Right lobe of liver (tissue), 6 donors: ENCODE measurements around the gene SLC2A8. TPM values are rescaled to one million over a fixed set of nuclear protein-coding genes. Genes with fewer than 3 reads are reported as not detected.

Experiments used
- ATAC-seq, 4 donors: fragments of 200-7000 bp; cut with Tn5 transposase; one replicate each; pipeline ENCODE4 v1.9.1; 2020; ENCODE audit warnings: mild to moderate bottlenecking in 4 of 4, moderate library complexity in 4 of 4
- DNase-seq, 3 donors: peaks; one replicate each; pipeline ENCODE4 v3.0.0-alpha.2; 2020
- H3K27ac ChIP-seq, 3 donors: fragments of 200-600 bp; one replicate each; pipeline ENCODE4 v1.8.0; 2022
- H3K27me3 ChIP-seq, 2 donors: fragments of 200-600 bp; one replicate each; pipeline ENCODE4 v1.8.0; 2022
- H3K36me3 ChIP-seq, 4 donors: fragments of 200-600 bp; sonication (generic) in 1 of 4; one replicate each; pipeline versions ENCODE4 v1.5.1 to v1.8.0; 2017 to 2022; ENCODE audit warnings: control low read depth in 1 of 4
- H3K4me1 ChIP-seq, 4 donors: fragments of 200-600 bp; sonication (generic) in 1 of 4; one replicate each; pipeline versions ENCODE4 v1.5.1 to v1.8.0; 2017 to 2022; ENCODE audit warnings: control low read depth in 1 of 4
- H3K4me3 ChIP-seq, 3 donors: fragments of 200-600 bp; one replicate each; pipeline ENCODE4 v1.8.0; 2022
- H3K9me3 ChIP-seq, 4 donors: fragments of 200-600 bp; sonication (generic) in 1 of 4; one replicate each; pipeline versions ENCODE4 v1.5.1 to v1.8.0; 2017 to 2022; ENCODE audit warnings: control low read depth in 1 of 4
- POLR2A ChIP-seq: fragments of 450-650 bp; IDR thresholded peaks from one replicate; pipeline ENCODE4 v1.6.1; 2017; ENCODE audit warnings: antibody characterized with exemption, mild to moderate bottlenecking
- WGBS: methylation state at CpG from one replicate; pipeline ENCODE4 v1.1.6; 2018; ENCODE audit warnings: low coverage, low lambda C conversion rate; ENCODE audit not compliant: insufficient coverage; ENCODE audit errors: missing lambda C conversion rate; 5-methylcytosine and 5-hydroxymethylcytosine counted together
- intact Hi-C, 2 donors: fragments of 100-400 bp; cut with DNase I; formaldehyde crosslinking; loops; one replicate each; pipeline versions ENCODE4 v1.11.2 to v1.14.1; 2022
- total RNA-seq, 6 experiments: library from RNA; depleted of rRNA in 2 of 6; stranded (reverse); fragments of >200 nt in 2 of 6; fragmentation: NEBNext Ultra II Directional in 3 of 6; extraction: Animal tissue kit (Norgen Biotek cat#: 25700) in 3 of 6; gene quantifications; one replicate each; pipeline versions ENCODE4 v1.1.0 to v1.2.4, GENCODE V29; 2016 to 2023
- TF ChIP-seq, protein P1 (sequence below), 4 donors: fragments of 200-600 bp in 3 of 4; fragments of 450-650 bp in 1 of 4; IDR thresholded peaks; one replicate each; pipeline versions ENCODE4 v1.5.1 to v1.8.0; 2016 to 2022; ENCODE audit warnings: antibody characterized with exemption in 4 of 4, mild to moderate bottlenecking in 2 of 4
- donor health status: DM: no; HTN: yes; CAD: no.
- donor health status: DM: no; HTN: no; CAD: no.
- donor health status: DM: no; HTN: no; CAD: no.
- donor health status: DM: no; HTN: yes; CAD: no.
- donor health status: DM: no; HTN: yes; CAD: no.

SLC2A8 gene
- total RNA-seq, 6 experiments from 2014 or later = 16.2 to 25.0 (median 18.8) TPM

- intact Hi-C loops = no loop called here
- no peak overlapping the region for H3K4me3 ChIP-seq
- no peaks in the 10 kb centered on the region for H3K9me3 ChIP-seq
- TF ChIP-seq, protein P1, sequence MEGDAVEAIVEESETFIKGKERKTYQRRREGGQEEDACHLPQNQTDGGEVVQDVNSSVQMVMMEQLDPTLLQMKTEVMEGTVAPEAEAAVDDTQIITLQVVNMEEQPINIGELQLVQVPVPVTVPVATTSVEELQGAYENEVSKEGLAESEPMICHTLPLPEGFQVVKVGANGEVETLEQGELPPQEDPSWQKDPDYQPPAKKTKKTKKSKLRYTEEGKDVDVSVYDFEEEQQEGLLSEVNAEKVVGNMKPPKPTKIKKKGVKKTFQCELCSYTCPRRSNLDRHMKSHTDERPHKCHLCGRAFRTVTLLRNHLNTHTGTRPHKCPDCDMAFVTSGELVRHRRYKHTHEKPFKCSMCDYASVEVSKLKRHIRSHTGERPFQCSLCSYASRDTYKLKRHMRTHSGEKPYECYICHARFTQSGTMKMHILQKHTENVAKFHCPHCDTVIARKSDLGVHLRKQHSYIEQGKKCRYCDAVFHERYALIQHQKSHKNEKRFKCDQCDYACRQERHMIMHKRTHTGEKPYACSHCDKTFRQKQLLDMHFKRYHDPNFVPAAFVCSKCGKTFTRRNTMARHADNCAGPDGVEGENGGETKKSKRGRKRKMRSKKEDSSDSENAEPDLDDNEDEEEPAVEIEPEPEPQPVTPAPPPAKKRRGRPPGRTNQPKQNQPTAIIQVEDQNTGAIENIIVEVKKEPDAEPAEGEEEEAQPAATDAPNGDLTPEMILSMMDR (IDR thresholded peaks at IDR 0.05) = no peak
- no peak for TF ChIP-seq POLR2A
- ATAC-seq = no peak
- DNase-seq = no peak
- 85% methylated on average over 7 of the region's 10 CpGs for WGBS
- H3K36me3 ChIP-seq = no peaks in the 10 kb centered on the region
- no peak overlapping the region for H3K27ac ChIP-seq
- H3K27me3 ChIP-seq = no peaks in the 10 kb centered on the region
- H3K4me1 ChIP-seq = no peaks in the 10 kb centered on the region
These were observed 31.5 kb upstream of the SLC2A8 start for GRCh38 chr9:127365461-127365860.

DNA sequence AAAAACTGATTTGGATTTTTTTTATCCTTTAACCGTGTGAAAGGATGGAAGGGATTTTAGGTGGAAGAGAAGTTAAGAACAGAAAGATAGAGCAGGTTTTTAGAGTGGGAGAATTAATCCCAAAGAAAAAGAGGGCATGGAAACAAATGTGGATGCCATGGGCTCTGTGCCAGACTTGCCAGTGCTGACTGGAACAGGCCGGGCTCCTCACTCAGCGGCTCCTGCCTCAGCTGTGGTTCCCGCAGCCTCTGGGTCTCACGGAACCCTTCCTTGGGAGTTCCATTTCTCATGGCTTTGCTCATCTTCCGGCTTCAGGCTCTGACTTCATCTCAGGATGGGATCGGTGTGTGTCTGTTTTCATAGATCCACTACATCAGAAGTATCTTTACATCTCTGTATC lies 30.4 kb upstream of the SLC2A8 start:
- WGBS = 89% methylated on average over 1 of the region's 7 CpGs
- no peaks in the 10 kb centered on the region for H3K4me1 ChIP-seq
- no peak overlapping the region for H3K27ac ChIP-seq
- no peaks in the 10 kb centered on the region for H3K27me3 ChIP-seq
- TF ChIP-seq, protein P1 (IDR thresholded peaks at IDR 0.05) = no peak
- TF ChIP-seq POLR2A = no peak
- intact Hi-C loops = no loop called here
- DNase-seq (no peak), ATAC-seq (no peak)
- no peaks in the 10 kb centered on the region for H3K9me3 ChIP-seq
- no peaks in the 10 kb centered on the region for H3K36me3 ChIP-seq
- H3K4me3 ChIP-seq = no peak overlapping the region

GRCh38 chr9:127368852-127369402 lies 28.0 kb upstream of the SLC2A8 start:
- Histone ChIP-seq H3K4me3 (no peak overlapping the region), H3K36me3 (no peaks in the 10 kb centered on the region), H3K27me3 (no peaks in the 10 kb centered on the region), H3K27ac (no peak overlapping the region), H3K9me3 (no peaks in the 10 kb centered on the region), H3K4me1 (no peaks in the 10 kb centered on the region)
- DNase-seq = no peak
- intact Hi-C loops = no loop called here
- ATAC-seq = peak; percentile 48 to 69 (median 63)
- WGBS = 42% methylated on average over 6 of the region's 6 CpGs
- no peak for TF ChIP-seq POLR2A
- TF ChIP-seq, protein P1 (IDR thresholded peaks at IDR 0.05) = no peak

GRCh38 chr9:127369428-127369827 lies 27.5 kb upstream of the SLC2A8 start:
- no peak overlapping the region for H3K4me3 ChIP-seq
- no peak for DNase-seq
- 72% methylated on average over 6 of the region's 8 CpGs for WGBS
- H3K4me1 ChIP-seq = no peaks in the 10 kb centered on the region
- intact Hi-C loops = no loop called here
- no peaks in the 10 kb centered on the region for H3K9me3 ChIP-seq
- TF ChIP-seq, protein P1 (IDR thresholded peaks at IDR 0.05) = no peak
- no peak for TF ChIP-seq POLR2A
- H3K27ac ChIP-seq = no peak overlapping the region
- H3K36me3 ChIP-seq = no peaks in the 10 kb centered on the region
- ATAC-seq = no peak
- H3K27me3 ChIP-seq = no peaks in the 10 kb centered on the region

DNA sequence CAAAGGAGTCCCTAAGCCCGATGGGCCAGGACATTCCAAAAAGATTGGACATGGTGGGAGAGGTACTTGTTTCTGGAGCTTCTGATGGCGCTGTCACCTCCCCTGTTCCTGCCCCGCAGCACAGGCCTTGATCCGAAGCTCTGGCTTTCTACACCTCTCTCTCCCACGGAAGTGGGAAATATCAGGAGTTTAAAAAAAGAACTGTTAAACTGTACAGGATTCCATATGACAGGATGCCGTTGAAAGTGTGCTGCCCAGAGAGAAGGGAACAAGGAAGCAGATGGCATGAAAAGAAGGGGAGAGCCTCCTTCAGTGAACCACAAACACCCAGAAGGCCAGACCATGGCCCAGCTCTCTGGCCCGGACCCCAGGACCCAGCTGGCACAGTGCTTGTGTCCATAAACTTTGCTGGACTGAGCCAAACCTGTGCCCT lies 26.8 kb upstream of the SLC2A8 start:
- Histone ChIP-seq H3K4me3 (no peak overlapping the region), H3K27ac (no peak overlapping the region), H3K36me3 (no peaks in the 10 kb centered on the region), H3K9me3 (no peaks in the 10 kb centered on the region), H3K27me3 (no peaks in the 10 kb centered on the region), H3K4me1 (no peaks in the 10 kb centered on the region)
- TF ChIP-seq POLR2A = no peak
- TF ChIP-seq, protein P1 (IDR thresholded peaks at IDR 0.05) = no peak
- ATAC-seq (peak in 2 of 4 donors; percentile 31), DNase-seq (no peak)
- 51% methylated on average over 5 of the region's 7 CpGs for WGBS
- intact Hi-C loops = no loop called here
